Subcutaneous adipose tissue (tissue), 4 donors: Measurements from ENCODE around the gene TCF3. TPM values are rescaled to one million over a fixed set of nuclear protein-coding genes. Genes with fewer than 3 reads are reported as not detected.

ENCODE experiments used
- total RNA-seq, 4 donors: library from RNA; depleted of rRNA; stranded (reverse); fragments of >200 nt; gene quantifications; one replicate each; pipeline ENCODE4 v1.1.0, GENCODE V29; 2016
- TF ChIP-seq, protein P1 (sequence below): fragments of 450-650 bp; IDR thresholded peaks from one replicate; pipeline ENCODE4 v1.5.1; 2016; ENCODE audit warnings: low read depth, mild to moderate bottlenecking, control low read depth, antibody characterized with exemption, moderate library complexity

The TCF3 gene
- total RNA-seq, 4 donors from 2014 or later = 13.0 to 34.8 (median 22.9) TPM

DNA sequence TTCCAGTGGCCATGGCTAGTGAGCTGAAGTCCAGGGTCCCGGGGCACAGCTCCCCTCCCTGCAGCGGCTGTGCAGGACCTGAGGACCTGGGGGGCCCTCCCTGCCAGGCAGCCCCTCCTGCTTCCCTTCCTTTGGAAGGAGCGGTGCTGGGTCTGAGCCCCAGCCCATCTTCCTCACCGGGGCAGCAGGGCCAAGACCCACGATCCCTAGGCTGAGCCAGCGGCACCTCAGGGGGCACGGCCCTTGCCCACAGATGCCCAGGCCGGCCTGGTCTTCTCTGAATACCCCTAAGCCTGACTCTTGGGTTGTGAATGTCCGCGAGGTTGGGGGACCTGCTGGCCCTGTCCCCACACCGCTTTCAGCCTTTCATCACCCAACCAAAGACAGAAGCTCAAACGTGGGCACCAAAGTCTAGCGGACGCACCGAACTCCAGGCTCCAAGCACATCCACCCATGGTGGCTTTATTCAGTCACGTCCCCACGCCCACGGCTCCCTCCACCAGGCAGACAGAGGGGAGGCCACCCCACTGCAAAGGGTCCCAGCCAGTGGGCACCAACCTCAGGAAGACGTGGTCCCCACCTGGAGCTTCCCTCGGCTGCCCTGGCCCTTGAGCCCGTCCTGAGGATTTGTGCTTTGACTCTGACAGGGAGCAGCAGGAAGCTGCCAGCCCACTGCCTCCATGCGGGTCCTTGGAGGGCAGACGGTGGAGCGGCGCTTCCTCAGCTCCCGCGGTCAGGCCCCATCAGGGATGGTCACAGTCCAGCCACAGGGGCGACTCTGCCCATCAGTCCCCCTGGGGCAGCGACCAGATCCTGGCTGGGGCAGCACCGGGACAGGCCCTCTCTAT lies 75.9 kb downstream of the TCF3 start:
- TF ChIP-seq, protein P1, sequence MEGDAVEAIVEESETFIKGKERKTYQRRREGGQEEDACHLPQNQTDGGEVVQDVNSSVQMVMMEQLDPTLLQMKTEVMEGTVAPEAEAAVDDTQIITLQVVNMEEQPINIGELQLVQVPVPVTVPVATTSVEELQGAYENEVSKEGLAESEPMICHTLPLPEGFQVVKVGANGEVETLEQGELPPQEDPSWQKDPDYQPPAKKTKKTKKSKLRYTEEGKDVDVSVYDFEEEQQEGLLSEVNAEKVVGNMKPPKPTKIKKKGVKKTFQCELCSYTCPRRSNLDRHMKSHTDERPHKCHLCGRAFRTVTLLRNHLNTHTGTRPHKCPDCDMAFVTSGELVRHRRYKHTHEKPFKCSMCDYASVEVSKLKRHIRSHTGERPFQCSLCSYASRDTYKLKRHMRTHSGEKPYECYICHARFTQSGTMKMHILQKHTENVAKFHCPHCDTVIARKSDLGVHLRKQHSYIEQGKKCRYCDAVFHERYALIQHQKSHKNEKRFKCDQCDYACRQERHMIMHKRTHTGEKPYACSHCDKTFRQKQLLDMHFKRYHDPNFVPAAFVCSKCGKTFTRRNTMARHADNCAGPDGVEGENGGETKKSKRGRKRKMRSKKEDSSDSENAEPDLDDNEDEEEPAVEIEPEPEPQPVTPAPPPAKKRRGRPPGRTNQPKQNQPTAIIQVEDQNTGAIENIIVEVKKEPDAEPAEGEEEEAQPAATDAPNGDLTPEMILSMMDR = no peak

DNA sequence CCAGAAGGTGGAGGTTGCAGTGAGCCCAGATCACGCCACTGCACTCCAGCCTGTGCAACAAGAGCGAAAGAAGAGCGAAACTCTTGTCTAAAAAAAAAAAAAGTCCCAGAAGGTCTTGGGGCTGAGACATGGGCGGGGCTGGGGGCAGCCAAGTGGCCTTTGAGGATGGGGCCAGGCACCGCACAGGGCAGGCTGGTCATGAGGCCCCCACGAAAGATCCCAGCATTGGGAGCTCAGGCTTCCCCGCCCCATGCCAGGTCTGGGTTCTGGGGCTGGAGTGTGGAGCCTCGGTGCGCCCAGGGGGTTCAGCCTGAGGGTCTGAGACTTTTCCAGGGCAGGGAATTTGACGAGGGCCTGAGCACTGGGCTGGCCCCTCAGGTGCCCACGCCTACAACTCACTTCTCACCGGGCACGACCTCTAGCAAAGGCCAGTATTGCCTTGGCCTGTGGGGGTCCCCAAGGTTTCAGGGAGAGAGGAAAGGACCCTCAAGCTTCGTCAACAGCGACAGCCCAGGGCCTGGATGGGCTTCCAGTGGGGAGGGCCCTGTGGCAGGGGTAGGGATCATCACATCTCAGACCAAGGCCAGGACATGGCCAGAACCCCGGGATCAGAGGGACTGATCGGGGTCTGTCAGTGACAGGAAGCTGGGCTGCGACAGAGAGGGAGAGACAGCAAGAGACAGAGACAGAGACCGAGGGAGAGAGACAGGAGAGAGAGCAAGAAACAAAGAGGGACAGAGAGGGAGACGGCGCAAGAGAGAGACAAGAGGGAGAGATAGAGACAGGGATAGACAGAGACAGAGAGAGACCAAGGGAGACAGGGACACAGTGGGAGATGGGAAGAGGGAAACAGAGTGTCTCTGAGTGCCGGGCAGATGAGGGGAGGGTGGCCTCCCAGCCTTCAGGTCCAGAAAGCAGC lies 76.8 kb downstream of the TCF3 start:
- TF ChIP-seq, protein P1 = no peak

DNA sequence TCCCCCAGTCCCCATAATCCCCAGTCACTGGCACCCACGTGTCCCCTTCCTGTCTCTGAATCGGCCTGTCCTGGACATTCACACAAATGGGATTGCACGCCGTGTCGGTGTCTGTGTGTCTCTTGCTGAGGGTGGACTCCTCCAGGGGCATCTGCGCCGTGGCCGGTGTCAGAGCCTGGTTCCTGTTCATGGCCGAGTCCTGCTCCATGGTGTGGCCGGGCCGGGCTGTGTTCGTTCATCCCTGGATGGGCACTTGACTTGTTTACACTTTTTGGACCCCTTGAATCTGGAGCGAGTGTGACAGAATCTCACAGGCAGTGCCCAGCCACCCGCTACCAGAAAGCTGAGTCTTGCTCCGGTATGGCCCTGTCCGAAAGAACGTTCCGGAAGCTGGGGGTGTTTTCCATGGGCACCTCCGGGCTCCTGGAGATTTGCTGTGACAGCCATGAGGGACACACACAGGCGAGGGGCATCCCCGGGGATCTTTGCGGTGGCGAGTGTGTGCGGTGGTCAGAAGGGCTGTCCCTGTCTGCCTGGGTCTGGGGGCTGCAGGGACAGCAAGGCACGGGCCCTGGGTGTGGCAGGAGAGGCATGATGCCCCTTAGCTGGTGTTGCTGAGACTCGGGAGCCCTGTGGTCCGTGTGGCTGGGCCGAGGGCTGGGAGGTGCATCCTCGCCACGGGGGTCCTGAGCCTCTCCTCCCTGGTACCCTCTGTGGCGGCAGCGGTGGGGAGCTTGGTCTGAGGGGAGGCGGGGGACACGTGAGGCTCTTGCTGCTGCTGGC lies 77.9 kb downstream of the TCF3 start:
- TF ChIP-seq, protein P1 = no peak

DNA sequence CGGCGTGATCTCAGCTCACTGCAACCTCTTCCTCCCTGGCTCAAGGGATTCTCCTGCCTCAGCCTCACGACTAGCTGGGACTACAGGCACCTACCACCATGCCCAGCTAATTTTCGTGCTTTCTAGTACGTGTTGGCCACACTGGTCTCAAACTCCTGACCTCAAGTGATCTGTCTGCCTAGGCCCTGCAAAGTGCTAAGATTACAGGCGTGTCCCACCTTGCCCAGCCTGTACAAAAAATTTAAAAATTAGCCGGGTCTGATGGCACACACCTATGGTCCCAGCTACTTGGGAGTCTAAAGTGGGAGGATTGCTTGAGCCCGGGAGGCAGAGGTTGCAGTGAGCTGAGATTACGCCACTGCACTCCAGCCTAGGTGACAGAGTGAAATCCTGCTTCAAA lies 79.6 kb downstream of the TCF3 start:
- TF ChIP-seq, protein P1 = no peak

DNA sequence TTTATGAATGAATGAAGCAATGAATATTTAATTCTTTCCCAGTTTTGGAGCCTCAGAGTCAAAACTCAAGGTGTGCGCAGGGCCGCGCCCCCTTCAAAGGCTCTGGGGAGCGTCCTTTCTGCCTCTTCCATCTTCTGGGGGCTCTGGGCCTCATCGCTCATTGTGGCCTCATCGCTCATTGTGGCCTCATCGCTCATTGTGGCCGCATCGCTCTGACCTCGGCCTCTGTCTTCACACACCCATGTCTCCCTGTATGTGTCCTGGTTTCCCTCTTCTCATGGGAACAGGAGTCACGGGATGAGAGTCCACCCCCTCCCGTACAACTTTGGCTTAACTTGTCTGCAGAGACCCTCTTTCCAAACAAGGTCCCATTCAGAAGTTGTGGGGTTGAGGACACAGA lies 81.1 kb downstream of the TCF3 start:
- TF ChIP-seq, protein P1 = no peak

DNA sequence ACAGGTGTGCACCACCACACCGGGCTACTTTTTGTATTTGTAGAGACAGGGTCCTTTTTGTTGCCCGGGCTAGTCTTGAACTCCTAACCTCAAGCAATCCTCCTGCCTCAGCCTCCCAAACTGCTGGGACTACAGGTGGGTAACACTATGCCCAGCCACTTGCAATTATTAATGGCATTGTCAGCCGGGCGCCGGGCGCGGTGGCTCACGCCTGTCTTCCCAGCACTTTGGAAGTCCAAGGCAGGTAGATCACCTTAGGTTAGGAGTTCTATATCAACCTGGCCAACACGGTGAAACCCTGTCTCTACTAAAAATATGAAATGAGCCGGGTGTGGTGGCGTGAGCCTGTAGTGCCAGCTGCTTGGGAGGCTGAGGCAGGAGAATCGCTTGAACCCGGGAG lies 81.6 kb downstream of the TCF3 start:
- TF ChIP-seq, protein P1 = no peak
